ENCODE data around the gene LRRTM3.

- TF ChIP-seq CTCF (IDR thresholded peaks at IDR 0.05; ENCODE audit: borderline replicate concordance, extremely low read depth, low read length, poor library complexity, severe bottlenecking) (no peak), EZH2 (IDR thresholded peaks at IDR 0.05; ENCODE audit: borderline replicate concordance, low read depth, low read length, severe bottlenecking) (no peak)
Observed at GRCh38 chr10:66925373-66925772, 463 bp upstream of the LRRTM3 start.

Data from DND-41 (cell line).